Liver (tissue), 9 donors: Measurements from ENCODE around the gene POU2F3. TPM values are rescaled to one million over a fixed set of nuclear protein-coding genes. Genes with fewer than 3 reads are reported as not detected.

Source experiments
- DNase-seq: peaks from one replicate; pipeline ENCODE4 v3.0.0-alpha.2; 2017; ENCODE audit warnings: low spot score
- H3K27ac ChIP-seq, 2 donors: one replicate each; pipeline ENCODE4 v1.7.0; 2013; ENCODE audit warnings: inconsistent platforms in 2 of 2, low read length in 2 of 2, control low read depth in 1 of 2, low read depth in 1 of 2, mild to moderate bottlenecking in 1 of 2
- H3K27me3 ChIP-seq, 4 donors: one replicate each; pipeline versions ENCODE4 v1.6.1 to v1.7.0; 2013; ENCODE audit warnings: low read length in 3 of 4, inconsistent platforms in 1 of 4, mild to moderate bottlenecking in 1 of 4, moderate library complexity in 1 of 4; ENCODE audit not compliant: control insufficient read depth in 4 of 4, insufficient read depth in 4 of 4
- H3K36me3 ChIP-seq, 4 donors: one replicate each; pipeline versions ENCODE4 v1.6.1 to v1.7.0; 2013; ENCODE audit warnings: low read length in 3 of 4, mild to moderate bottlenecking in 3 of 4, low read depth in 1 of 4, moderate library complexity in 1 of 4; ENCODE audit not compliant: control insufficient read depth in 4 of 4, insufficient read depth in 3 of 4
- H3K4me1 ChIP-seq, 4 donors: one replicate each; pipeline versions ENCODE4 v1.6.1 to v1.7.0; 2013; ENCODE audit warnings: low read length in 3 of 4, mild to moderate bottlenecking in 3 of 4, moderate library complexity in 1 of 4; ENCODE audit not compliant: control insufficient read depth in 4 of 4, insufficient read depth in 4 of 4
- H3K4me3 ChIP-seq, 3 donors: one replicate each; pipeline versions ENCODE4 v1.6.1 to v1.7.0; 2013; ENCODE audit warnings: low read length in 3 of 3, control low read depth in 1 of 3, low read depth in 1 of 3, mild to moderate bottlenecking in 1 of 3
- H3K9ac ChIP-seq, 2 donors: one replicate each; pipeline ENCODE4 v1.7.0; 2013; ENCODE audit warnings: low read length in 2 of 2, mild to moderate bottlenecking in 2 of 2, moderate library complexity in 2 of 2, control low read depth in 1 of 2, low read depth in 1 of 2
- H3K9me3 ChIP-seq, 4 donors: one replicate each; pipeline versions ENCODE4 v1.6.1 to v1.7.0; 2013; ENCODE audit warnings: low read length in 3 of 4; ENCODE audit not compliant: control insufficient read depth in 4 of 4
- ATF3 ChIP-seq: IDR thresholded peaks from 2 replicates; pipeline ENCODE4 v1.6.1; 2016; ENCODE audit warnings: antibody characterized with exemption
- CTCF ChIP-seq: fragments of 150-350 bp; IDR thresholded peaks from 2 replicates; pipeline ENCODE4 v1.5.1; 2017; ENCODE audit warnings: improper control_type of control experiment, low read depth, low read length; ENCODE audit not compliant: missing input control
- EGR1 ChIP-seq, 2 donors: IDR thresholded peaks; 2 replicates each; pipeline ENCODE4 v1.6.1; 2016 to 2018; ENCODE audit warnings: antibody characterized with exemption in 2 of 2, low read depth in 2 of 2
- FOXA1 ChIP-seq: IDR thresholded peaks from 2 replicates; pipeline ENCODE4 v1.6.1; 2016; ENCODE audit warnings: antibody characterized with exemption
- FOXA2 ChIP-seq: IDR thresholded peaks from 2 replicates; pipeline ENCODE4 v1.6.1; 2016; ENCODE audit warnings: antibody characterized with exemption
- GABPA ChIP-seq, 2 donors: IDR thresholded peaks in 1 of 2; conservative IDR thresholded peaks in 1 of 2; 2 replicates each; pipeline ENCODE4 v1.6.1; 2016; ENCODE audit warnings: antibody characterized with exemption in 2 of 2, mild to moderate bottlenecking in 1 of 2, moderate library complexity in 1 of 2
- HNF4A ChIP-seq, 2 donors: conservative IDR thresholded peaks; 2 replicates each; pipeline ENCODE4 v1.6.1; 2016; ENCODE audit warnings: antibody characterized with exemption in 2 of 2, mild to moderate bottlenecking in 2 of 2
- HNF4G ChIP-seq: IDR thresholded peaks from 2 replicates; pipeline ENCODE4 v1.6.1; 2016; ENCODE audit warnings: antibody characterized with exemption
- JUND ChIP-seq, 2 donors: IDR thresholded peaks; 2 replicates each; pipeline ENCODE4 v1.6.1; 2016; ENCODE audit warnings: antibody characterized with exemption in 2 of 2
- MAX ChIP-seq: IDR thresholded peaks from 2 replicates; pipeline ENCODE4 v1.6.1; 2016; ENCODE audit warnings: antibody characterized with exemption
- NR2F2 ChIP-seq: IDR thresholded peaks from 2 replicates; pipeline ENCODE4 v1.6.1; 2016; ENCODE audit warnings: antibody characterized with exemption
- RAD21 ChIP-seq, 2 donors: IDR thresholded peaks; 2 replicates each; pipeline ENCODE4 v1.6.1; 2016; ENCODE audit warnings: antibody characterized with exemption in 2 of 2, mild to moderate bottlenecking in 2 of 2
- REST ChIP-seq: IDR thresholded peaks from 2 replicates; pipeline ENCODE4 v1.6.1; 2016; ENCODE audit warnings: antibody characterized with exemption, mild to moderate bottlenecking
- RXRA ChIP-seq, 2 donors: IDR thresholded peaks; 2 replicates each; pipeline ENCODE4 v1.6.1; 2017 to 2018; ENCODE audit warnings: antibody characterized with exemption in 2 of 2, mild to moderate bottlenecking in 1 of 2
- SP1 ChIP-seq: IDR thresholded peaks from 2 replicates; pipeline ENCODE4 v1.6.1; 2018; ENCODE audit warnings: antibody characterized with exemption, mild to moderate bottlenecking
- TAF1 ChIP-seq: conservative IDR thresholded peaks from 2 replicates; pipeline ENCODE4 v1.6.1; 2016; ENCODE audit warnings: antibody characterized with exemption, mild to moderate bottlenecking
- YY1 ChIP-seq: IDR thresholded peaks from 2 replicates; pipeline ENCODE4 v1.6.1; 2016; ENCODE audit warnings: antibody characterized with exemption, mild to moderate bottlenecking
- ZBTB33 ChIP-seq: IDR thresholded peaks from 2 replicates; pipeline ENCODE4 v1.6.1; 2016; ENCODE audit warnings: antibody characterized with exemption
- WGBS: extraction: QIAGEN DNeasy Blood & Tissue Kit; methylation state at CpG from one replicate; pipeline ENCODE4 v1.1.7; 2013; 5-methylcytosine and 5-hydroxymethylcytosine counted together
- polyA plus RNA-seq, 2 donors: library from polyadenylated mRNA; stranded (reverse) in 1 of 2; unstranded in 1 of 2; fragments of 200-250 nt in 1 of 2; fragments of >200 nt in 1 of 2; fragmentation: Nextera tagmentation in 1 of 2; extraction: Ambion mirVana in 1 of 2; gene quantifications; one replicate each; pipeline versions ENCODE4 v1.2.1 to v1.2.3, GENCODE V29; 2013 to 2015
- total RNA-seq, 2 donors: library from RNA; depleted of rRNA; stranded (reverse); fragments of >200 nt; gene quantifications; one replicate each; pipeline ENCODE4 v1.2.3, GENCODE V29; 2014
- donor health status: healthy.
- donor health status: healthy.
- donor health status: healthy.
- donor health status: healthy.
- donor health status: healthy.

POU2F3 gene
- total and polyA plus RNA-seq, 4 donors = not detected

- no peak for TF ChIP-seq REST
Measured at GRCh38 chr11:120255519-120255866, 15.6 kb downstream of the POU2F3 start (continued).

GRCh38 chr11:120256178-120256577, 16.2 kb downstream of the POU2F3 start:
- Histone ChIP-seq H3K4me1 (no peaks in the 10 kb centered on the region), H3K4me3 (no peak overlapping the region), H3K36me3 (no peaks in the 10 kb centered on the region), H3K9me3 (no peaks in the 10 kb centered on the region), H3K27ac (no peak overlapping the region), H3K27me3 (peaks cover 0 to 8% (median 3%) of the 10 kb centered on the region in 4 donors), H3K9ac (no peak overlapping the region)
- DNase-seq = no peak
- no peak for TF ChIP-seq HNF4A (conservative IDR thresholded peaks at IDR 0.05)
- TF ChIP-seq SP1 = no peak
- no peak for TF ChIP-seq HNF4G
- TF ChIP-seq FOXA1 = no peak
- TF ChIP-seq FOXA2 = no peak
- TF ChIP-seq YY1 = no peak
- no peak for TF ChIP-seq NR2F2
- TF ChIP-seq ATF3 = no peak
- TF ChIP-seq CTCF = no peak
- no peak for TF ChIP-seq ZBTB33
- TF ChIP-seq GABPA (IDR thresholded peaks at IDR 0.05 in 1 of 2, conservative IDR thresholded peaks at IDR 0.05 in 1 of 2) = no peak
- TF ChIP-seq MAX = no peak
- no peak for TF ChIP-seq RXRA (IDR thresholded peaks at IDR 0.05)
- no peak for TF ChIP-seq EGR1 (IDR thresholded peaks at IDR 0.05; ENCODE audit: low read depth in 2 of 2)
- TF ChIP-seq TAF1 = no peak
- no peak for TF ChIP-seq JUND (IDR thresholded peaks at IDR 0.05)
- no peak for TF ChIP-seq RAD21 (IDR thresholded peaks at IDR 0.05)
- TF ChIP-seq REST = no peak
- 52% methylated on average over 4 of the region's 4 CpGs for WGBS
